Progenitor cell of endocrine pancreas (in vitro differentiated cells): Measurements from ENCODE around the gene MEGF8. TPM values are rescaled to one million over a fixed set of nuclear protein-coding genes. Genes with fewer than 3 reads are reported as not detected.

Experiments
- DNase-seq: peaks from one replicate; pipeline ENCODE4 v3.0.0; 2021; ENCODE audit warnings: low spot score; ENCODE audit not compliant: unreplicated experiment
- H3K27ac Mint-ChIP-seq: 2 replicates; pipeline ENCODE4 v1.8.0; 2021; ENCODE audit warnings: mild to moderate bottlenecking, moderate library complexity, mixed read lengths
- H3K27me3 Mint-ChIP-seq: 2 replicates; pipeline ENCODE4 v1.8.0; 2021; ENCODE audit warnings: mixed read lengths
- H3K36me3 Mint-ChIP-seq: 2 replicates; pipeline ENCODE4 v1.8.0; 2022; ENCODE audit warnings: mixed read lengths; ENCODE audit not compliant: insufficient read depth
- H3K4me1 Mint-ChIP-seq: 2 replicates; pipeline ENCODE4 v1.8.0; 2021; ENCODE audit warnings: low read depth, mixed read lengths
- H3K4me3 Mint-ChIP-seq: 2 replicates; pipeline ENCODE4 v1.8.0; 2021; ENCODE audit warnings: low read depth, mild to moderate bottlenecking, moderate library complexity, mixed read lengths
- H3K9me3 Mint-ChIP-seq: 2 replicates; pipeline ENCODE4 v1.8.0; 2021; ENCODE audit warnings: low read depth, mixed read lengths
- CTCF ChIP-seq: fragments of 200-600 bp; sonication (generic); IDR thresholded peaks from one replicate; pipeline ENCODE4 v1.5.0; 2021; ENCODE audit warnings: antibody characterized with exemption, mild to moderate bottlenecking; ENCODE audit not compliant: unreplicated experiment
- total RNA-seq: library from RNA; stranded (reverse); gene quantifications from 2 replicates; pipeline ENCODE4 v1.2.1, GENCODE V29; 2021

Gene MEGF8
- total RNA-seq, 1 donor from 2014 or later: 61.7 TPM

GRCh38 chr19:42311657-42312056 lies 13.8 kb upstream of the MEGF8 start:
- Mint-ChIP-seq H3K4me1 (peaks cover 3% of the 10 kb centered on the region), H3K4me3 (no peak overlapping the region), H3K36me3 (no peaks in the 10 kb centered on the region), H3K27me3 (peaks cover 44% of the 10 kb centered on the region), H3K9me3 (no peaks in the 10 kb centered on the region), H3K27ac (no peak overlapping the region)
- TF ChIP-seq CTCF: peak; percentile 9
- DNase-seq: no peak

- Mint-ChIP-seq H3K9me3 (no peaks in the 10 kb centered on the region), H3K36me3 (no peaks in the 10 kb centered on the region), H3K27ac (no peak overlapping the region), H3K4me1 (peaks cover 3% of the 10 kb centered on the region), H3K27me3 (peaks cover 51% of the 10 kb centered on the region), H3K4me3 (peak overlapping the region; percentile 68)
- no peak for TF ChIP-seq CTCF
- DNase-seq: no peak
Measured at GRCh38 chr19:42312370-42312769, 13.1 kb upstream of the MEGF8 start.

- no peaks in the 10 kb centered on the region for H3K36me3 Mint-ChIP-seq
- peaks cover 3% of the 10 kb centered on the region for H3K4me1 Mint-ChIP-seq
- no peak within 1 kb of the TSS for H3K27ac Mint-ChIP-seq
- peak within 1 kb of the TSS; percentile 68 for H3K4me3 Mint-ChIP-seq
- H3K27me3 Mint-ChIP-seq: peaks cover 57% of the 10 kb centered on the region
- no peaks in the 10 kb centered on the region for H3K9me3 Mint-ChIP-seq
- DNase-seq: peak; percentile 45
- peak; percentile 34 for TF ChIP-seq CTCF
Measured at GRCh38 chr19:42313096-42313839, 12.2 kb upstream of the MEGF8 start, which contains the start of gene TMEM145. Gene TMEM145 (plus strand): TSS chr19:42313309. CDS start chr19:42313377, 68 bp downstream.

GRCh38 chr19:42313840-42314755 lies 11.3 kb upstream of the MEGF8 start:
- H3K27me3 Mint-ChIP-seq: peaks cover 57% of the 10 kb centered on the region
- no peak overlapping the region for H3K27ac Mint-ChIP-seq
- no peak for DNase-seq
- no peaks in the 10 kb centered on the region for H3K9me3 Mint-ChIP-seq
- no peak for TF ChIP-seq CTCF
- no peaks in the 10 kb centered on the region for H3K36me3 Mint-ChIP-seq
- H3K4me1 Mint-ChIP-seq: peaks cover 3% of the 10 kb centered on the region
- peak overlapping the region; percentile 59 for H3K4me3 Mint-ChIP-seq

- H3K27me3 Mint-ChIP-seq: peaks cover 58% of the 10 kb centered on the region
- no peaks in the 10 kb centered on the region for H3K36me3 Mint-ChIP-seq
- no peak overlapping the region for H3K4me3 Mint-ChIP-seq
- DNase-seq: no peak
- H3K27ac Mint-ChIP-seq: no peak overlapping the region
- no peaks in the 10 kb centered on the region for H3K9me3 Mint-ChIP-seq
- H3K4me1 Mint-ChIP-seq: peaks cover 3% of the 10 kb centered on the region
- TF ChIP-seq CTCF: no peak
Measured at GRCh38 chr19:42315024-42315423, 10.4 kb upstream of the MEGF8 start.
